A549 treated with AZD9567 at 1 μM for 4 hours (cell line): ENCODE measurements around the gene P3H1. TPM values are rescaled to one million over a fixed set of nuclear protein-coding genes. Genes with fewer than 3 reads are reported as not detected.

Experiments used
- total RNA-seq: library from RNA; stranded (reverse); fragments of 200-300 nt; extraction: Qiagen RNA extraction; gene quantifications from 5 replicates; pipeline ENCODE4 v1.2.3, GENCODE V29; 2022; ENCODE audit not compliant: insufficient read depth

The P3H1 gene, protein sequence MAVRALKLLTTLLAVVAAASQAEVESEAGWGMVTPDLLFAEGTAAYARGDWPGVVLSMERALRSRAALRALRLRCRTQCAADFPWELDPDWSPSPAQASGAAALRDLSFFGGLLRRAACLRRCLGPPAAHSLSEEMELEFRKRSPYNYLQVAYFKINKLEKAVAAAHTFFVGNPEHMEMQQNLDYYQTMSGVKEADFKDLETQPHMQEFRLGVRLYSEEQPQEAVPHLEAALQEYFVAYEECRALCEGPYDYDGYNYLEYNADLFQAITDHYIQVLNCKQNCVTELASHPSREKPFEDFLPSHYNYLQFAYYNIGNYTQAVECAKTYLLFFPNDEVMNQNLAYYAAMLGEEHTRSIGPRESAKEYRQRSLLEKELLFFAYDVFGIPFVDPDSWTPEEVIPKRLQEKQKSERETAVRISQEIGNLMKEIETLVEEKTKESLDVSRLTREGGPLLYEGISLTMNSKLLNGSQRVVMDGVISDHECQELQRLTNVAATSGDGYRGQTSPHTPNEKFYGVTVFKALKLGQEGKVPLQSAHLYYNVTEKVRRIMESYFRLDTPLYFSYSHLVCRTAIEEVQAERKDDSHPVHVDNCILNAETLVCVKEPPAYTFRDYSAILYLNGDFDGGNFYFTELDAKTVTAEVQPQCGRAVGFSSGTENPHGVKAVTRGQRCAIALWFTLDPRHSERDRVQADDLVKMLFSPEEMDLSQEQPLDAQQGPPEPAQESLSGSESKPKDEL
- total RNA-seq = 27.3 to 35.9 TPM (median 34.5 TPM) in 5 replicates

DNA sequence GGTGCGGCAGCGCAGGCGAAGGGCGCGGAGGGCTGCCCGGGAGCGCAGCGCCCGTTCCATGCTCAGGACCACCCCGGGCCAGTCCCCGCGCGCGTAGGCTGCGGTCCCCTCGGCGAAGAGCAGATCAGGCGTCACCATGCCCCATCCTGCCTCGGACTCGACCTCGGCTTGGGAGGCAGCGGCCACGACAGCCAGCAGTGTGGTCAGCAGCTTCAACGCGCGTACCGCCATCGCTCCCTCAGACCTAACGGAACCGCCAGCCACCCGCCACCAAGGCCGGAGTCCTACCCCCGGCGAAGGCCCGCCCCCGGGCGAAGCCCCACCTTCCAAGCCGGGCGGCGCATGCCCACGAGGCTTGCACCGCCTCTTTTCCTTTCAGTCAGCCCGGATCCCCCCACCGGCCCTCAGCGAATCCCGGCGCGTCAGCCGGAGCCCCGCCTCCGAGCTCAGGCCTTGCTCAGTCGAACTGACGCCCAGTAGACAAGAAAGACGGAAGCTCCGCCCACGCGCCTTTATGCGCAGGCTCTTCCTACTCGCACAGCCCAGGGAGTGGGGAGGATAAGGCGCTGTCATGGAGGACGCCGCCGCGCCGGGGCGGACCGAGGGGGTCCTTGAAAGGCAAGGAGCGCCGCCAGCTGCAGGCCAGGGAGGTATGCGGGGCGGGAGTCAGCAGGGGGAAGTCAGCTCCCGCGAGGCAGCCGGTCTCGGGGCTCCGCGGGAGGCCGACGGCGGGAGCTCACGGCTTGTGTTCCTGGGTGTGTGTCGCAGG is at the start of gene P3H1, which contains the start of gene C1orf50:
Gene P3H1 (minus strand): TSS at position 288 of the 769 bp plus-strand sequence. CDS start 57 bp downstream, at position 231.
Gene C1orf50 (plus strand): TSS at position 509 of the 769 bp plus-strand sequence. CDS start 63 bp downstream, at position 572.

GRCh38 chr1:42784946-42785693 is 18.3 kb upstream of the P3H1 start, which contains the start of gene TMEM269:
Gene TMEM269 (plus strand): TSS chr1:42784991. CDS start chr1:42789894, 4,903 bp downstream.

DNA sequence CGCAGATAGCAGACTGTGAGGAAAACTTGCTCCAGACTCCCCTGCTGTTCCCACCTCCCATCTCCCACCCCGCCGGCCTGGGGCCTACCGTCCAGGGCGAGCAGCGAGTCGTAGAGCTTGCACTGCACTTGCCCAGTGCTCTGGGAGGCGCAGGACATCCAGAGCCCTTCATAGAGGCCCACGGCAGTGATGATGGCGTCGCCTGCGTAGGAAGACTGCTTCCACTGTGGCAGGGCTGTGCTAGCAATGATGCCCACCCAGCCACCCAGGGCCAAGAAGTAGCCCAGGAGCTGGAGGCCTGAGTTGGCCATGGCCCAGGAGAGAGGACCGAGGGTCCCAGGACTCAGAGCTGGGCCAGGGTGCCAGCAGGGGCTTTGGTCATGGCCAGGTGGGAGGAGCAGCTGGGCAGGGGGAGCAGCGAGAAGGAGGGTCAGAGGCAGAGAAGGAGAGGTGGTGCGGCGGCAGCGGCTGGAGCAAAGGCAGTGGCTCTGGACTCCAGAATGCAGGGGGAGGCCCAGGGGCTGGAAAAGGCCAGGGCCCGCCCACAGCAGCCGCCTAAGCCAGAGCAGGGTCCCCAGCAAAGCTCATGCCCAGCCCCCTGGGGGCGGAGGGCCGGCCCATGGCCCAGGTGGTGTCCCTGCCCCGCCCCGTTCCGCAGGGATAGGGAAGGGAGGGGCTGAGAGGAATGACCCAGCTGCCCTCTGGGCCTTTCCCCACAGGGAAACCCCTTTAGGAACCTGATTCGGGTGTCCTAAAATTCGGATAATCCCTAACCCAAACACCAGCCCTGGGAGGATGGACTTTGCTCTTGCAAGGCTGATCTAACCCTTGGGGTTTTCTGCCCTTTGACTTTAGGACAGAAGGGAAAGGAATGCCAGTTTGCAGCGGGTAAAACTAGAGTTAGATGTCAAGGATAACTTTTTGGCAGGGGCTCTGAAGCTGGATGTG is 26.8 kb downstream of the P3H1 start, which contains the start of gene CLDN19:
Gene CLDN19 (minus strand): TSS at position 484 of the 948 bp plus-strand sequence. CDS start 173 bp downstream, at position 311.

Other genes starting within 250 kb of the P3H1 start
- gene PPIH, start 108.6 kb downstream of the P3H1 start, total RNA-seq = 45.9 to 63.6 TPM (median 61.0 TPM) in 5 replicates
- gene YBX1, start 84.6 kb downstream of the P3H1 start, total RNA-seq = 718 to 786 TPM (median 772 TPM) in 5 replicates
- not detected in 5 replicates for gene CLDN19, start 26.8 kb downstream of the P3H1 start, total RNA-seq
- 3.5 to 12.2 TPM (median 4.6 TPM) in 5 replicates for gene C1orf50, start 221 bp upstream of the P3H1 start, total RNA-seq
- gene TMEM269, start 18.0 kb upstream of the P3H1 start, total RNA-seq = 0.08 to 0.23 TPM (median 0.10 TPM) in 4 of 5 replicates, not detected in the other
- 3.7 to 4.4 TPM (median 4.2 TPM) in 5 replicates for gene ERMAP, start 50.1 kb upstream of the P3H1 start, total RNA-seq
- gene SVBP, start 50.4 kb upstream of the P3H1 start, total RNA-seq = 13.5 to 20.9 TPM (median 15.0 TPM) in 5 replicates
- 1.3 to 6.7 TPM (median 6.4 TPM) in 5 replicates for gene ZNF691, start 79.6 kb upstream of the P3H1 start, total RNA-seq
- gene SLC2A1, start 191.8 kb upstream of the P3H1 start, total RNA-seq = 87.5 to 130 TPM (median 93.5 TPM) in 5 replicates